HCT116 (cell line): ENCODE results near the gene SMC4. TPM values are rescaled to one million over a fixed set of nuclear protein-coding genes. Genes with fewer than 3 reads are reported as not detected.

ENCODE experiments used
- ATAC-seq: fragments of 200-7000 bp; cut with Tn5 transposase; 2 replicates; pipeline ENCODE4 v1.9.1; 2020; ENCODE audit warnings: mild to moderate bottlenecking, moderate library complexity
- BruUV-seq: library from RNA; stranded (reverse); fragments of 400-500 nt; replicated peaks from 2 replicates; lab custom pipeline; 2021; lab: Mats Ljungman, UMichigan
- CTCF ChIA-PET: fragments of 300-600 bp; sonication (Branson Sonifier 250); formaldehyde crosslinking; loops from one replicate; lab custom pipeline; 2021; ENCODE audit warnings: antibody characterized with exemption; lab: Charles Lee
- POLR2A ChIA-PET: fragments of 300-600, 350-600 bp; sonication (Branson Sonifier 250); formaldehyde crosslinking; loops from one replicate; lab custom pipeline; 2021; ENCODE audit warnings: antibody characterized with exemption; lab: Charles Lee
- RAD21 ChIA-PET, 2 experiments: fragments of 300-600 bp; sonication (Branson Sonifier 250); formaldehyde crosslinking; loops; one replicate each; lab custom pipeline; 2023; ENCODE audit warnings: low total read pairs in 2 of 2; ENCODE audit not compliant: uncharacterized antibody in 2 of 2, unreplicated experiment in 2 of 2, low non-redundant PET in 1 of 2; lab: Charles Lee
- DNase-seq: peaks from one replicate; pipeline ENCODE4 v3.0.0-alpha.2; 2010; ENCODE audit warnings: low read depth, low spot score
- H2AFZ ChIP-seq: fragments of 200-600 bp; shearing (Covaris generic), sonication (generic); 2 replicates; pipeline ENCODE4 v1.6.1; 2017; ENCODE audit warnings: low read depth, mixed run types, mixed read lengths, antibody characterized with exemption, low read length; ENCODE audit not compliant: poor library complexity, severe bottlenecking
- H3K27ac ChIP-seq: 2 replicates; pipeline ENCODE4 v1.5.1; 2012; ENCODE audit warnings: low read depth, low read length
- H3K27me3 ChIP-seq: fragments of 200-600 bp; sonication (generic); 2 replicates; pipeline ENCODE4 v1.6.1; 2016; ENCODE audit warnings: mixed run types, low read length, mixed read lengths; ENCODE audit not compliant: insufficient read depth
- H3K36me3 ChIP-seq, 2 experiments: fragments of 200-500 bp in 1 of 2; fragments of 200-600 bp in 1 of 2; sonication (Bioruptor generic) in 1 of 2; sonication (generic) in 1 of 2; 2 replicates each; pipeline versions ENCODE4 v1.5.1 to v1.6.1; 2014 to 2016; ENCODE audit warnings: low read length in 2 of 2, inconsistent platforms in 1 of 2, mixed read lengths in 1 of 2, mixed run types in 1 of 2; ENCODE audit not compliant: insufficient read depth in 2 of 2, control insufficient read depth in 1 of 2
- H3K4me1 ChIP-seq, 2 experiments: fragments of 200-600 bp in 1 of 2; sonication (generic) in 1 of 2; 2 replicates each; pipeline versions ENCODE4 v1.5.1 to v1.6.1; 2012 to 2017; ENCODE audit warnings: low read length in 2 of 2, inconsistent platforms in 1 of 2, mild to moderate bottlenecking in 1 of 2, mixed read lengths in 1 of 2, mixed run types in 1 of 2, moderate library complexity in 1 of 2; ENCODE audit not compliant: insufficient read depth in 2 of 2, control insufficient read depth in 1 of 2
- H3K4me2 ChIP-seq: fragments of 200-600 bp; sonication (generic); 2 replicates; pipeline ENCODE4 v1.6.1; 2017; ENCODE audit warnings: mixed run types, low read length, mixed read lengths
- H3K4me3 ChIP-seq, 2 experiments: fragments of 200-600 bp in 1 of 2; sonication (generic) in 1 of 2; replicated peaks in 1 of 2; 2 replicates each; pipeline ENCODE4 v1.5.1; 2011 to 2016; ENCODE audit warnings: low read length in 2 of 2, control low read depth in 1 of 2, low read depth in 1 of 2, mild to moderate bottlenecking in 1 of 2, mixed read lengths in 1 of 2, mixed run types in 1 of 2
- H3K79me2 ChIP-seq: fragments of 200-600 bp; sonication (generic); 2 replicates; pipeline ENCODE4 v1.6.1; 2017; ENCODE audit warnings: mild to moderate bottlenecking, mixed run types, low read length, moderate library complexity, mixed read lengths; ENCODE audit not compliant: insufficient read depth
- H3K9ac ChIP-seq: fragments of 200-600 bp; sonication (generic); 2 replicates; pipeline ENCODE4 v1.6.1; 2016; ENCODE audit warnings: low read length, mixed read lengths
- H3K9me2 ChIP-seq: fragments of 200-600 bp; sonication (generic), shearing (Covaris generic); 2 replicates; pipeline ENCODE4 v1.6.1; 2017; ENCODE audit warnings: mixed run types, mild to moderate bottlenecking, moderate library complexity; ENCODE audit not compliant: insufficient read depth
- H3K9me3 ChIP-seq, 2 experiments: fragments of 200-500 bp in 1 of 2; fragments of 200-600 bp in 1 of 2; sonication (Bioruptor generic) in 1 of 2; sonication (generic) in 1 of 2; 2 replicates each; pipeline ENCODE4 v1.6.1; 2014 to 2017; ENCODE audit warnings: low read length in 2 of 2, mixed read lengths in 2 of 2, inconsistent platforms in 1 of 2, low read depth in 1 of 2, mild to moderate bottlenecking in 1 of 2, mixed run types in 1 of 2, moderate library complexity in 1 of 2; ENCODE audit not compliant: control insufficient read depth in 1 of 2, insufficient read depth in 1 of 2
- H4K20me1 ChIP-seq: fragments of 200-600 bp; sonication (generic), shearing (Covaris generic); 2 replicates; pipeline ENCODE4 v1.6.1; 2017; ENCODE audit warnings: mixed run types, mild to moderate bottlenecking, moderate library complexity; ENCODE audit not compliant: insufficient read depth
- EZH2phosphoT487 ChIP-seq: fragments of 200-600 bp; IDR thresholded peaks from 2 replicates; pipeline ENCODE4 v1.6.1; 2018; ENCODE audit warnings: antibody characterized with exemption, borderline replicate concordance
- POLR2AphosphoS5 ChIP-seq: IDR thresholded peaks from 2 replicates; pipeline ENCODE4 v1.6.1; 2011; ENCODE audit warnings: mild to moderate bottlenecking, low read depth, low read length, moderate library complexity
- RAD21 ChIP-seq: IDR thresholded peaks from 2 replicates; pipeline ENCODE4 v1.6.1; 2012; ENCODE audit warnings: low read depth, mild to moderate bottlenecking
- SRF ChIP-seq: IDR thresholded peaks from 2 replicates; pipeline ENCODE4 v1.6.1; 2012; ENCODE audit warnings: low read depth
- TCF7L2 ChIP-seq: IDR thresholded peaks from 2 replicates; pipeline ENCODE4 v1.7.0; 2011; ENCODE audit warnings: borderline replicate concordance, inconsistent platforms; ENCODE audit not compliant: insufficient read depth, insufficient read length; ENCODE audit errors: extremely low read depth
- ZFX ChIP-seq: fragments of 450-650 bp; IDR thresholded peaks from 2 replicates; pipeline ENCODE4 v1.6.1; 2017
- ZNF274 ChIP-seq: fragments of 200-500 bp; sonication (Bioruptor generic); IDR thresholded peaks from 2 replicates; pipeline ENCODE4 v1.6.1; 2014; ENCODE audit warnings: mild to moderate bottlenecking, low read depth, low read length, inconsistent platforms
- intact Hi-C: fragments of 100-400 bp; cut with micrococcal nuclease; formaldehyde crosslinking; loops from 2 replicates; pipeline ENCODE4 v1.10.0; 2022
- total RNA-seq: library from RNA; stranded (reverse); gene quantifications from one replicate; pipeline ENCODE4 v1.2.1, GENCODE V29; 2021; ENCODE audit not compliant: unreplicated experiment
- TF ChIP-seq, protein P1 (sequence below): IDR thresholded peaks from 2 replicates; pipeline ENCODE4 v1.6.1; 2011; ENCODE audit warnings: mild to moderate bottlenecking, low read length, moderate library complexity; ENCODE audit not compliant: insufficient replicate concordance; ENCODE audit errors: extremely low read depth

SMC4 gene
- total RNA-seq, 1 experiment from 2014 or later = 123 TPM

DNA sequence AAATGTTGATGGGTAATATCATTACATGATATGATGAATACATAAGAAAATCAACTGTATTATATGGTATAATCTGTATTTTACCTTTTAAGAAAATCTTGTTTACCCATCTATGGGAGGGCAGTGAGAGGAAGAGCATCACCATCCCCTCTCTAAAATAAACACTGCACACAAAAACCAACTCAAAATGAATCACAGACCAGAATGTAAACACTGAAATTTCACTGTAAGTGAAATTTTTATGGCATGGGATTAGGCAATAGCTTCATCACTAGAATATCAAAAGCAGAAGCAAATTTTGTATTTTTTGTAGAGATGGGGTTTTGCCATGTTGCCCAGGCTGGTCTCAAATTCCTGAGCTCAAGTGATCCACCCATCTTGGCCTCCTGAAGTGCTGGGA lies 26.7 kb upstream of the SMC4 start:
- TF ChIP-seq SRF = no peak
- TF ChIP-seq EZH2phosphoT487 = no peak
- TF ChIP-seq, protein P1, sequence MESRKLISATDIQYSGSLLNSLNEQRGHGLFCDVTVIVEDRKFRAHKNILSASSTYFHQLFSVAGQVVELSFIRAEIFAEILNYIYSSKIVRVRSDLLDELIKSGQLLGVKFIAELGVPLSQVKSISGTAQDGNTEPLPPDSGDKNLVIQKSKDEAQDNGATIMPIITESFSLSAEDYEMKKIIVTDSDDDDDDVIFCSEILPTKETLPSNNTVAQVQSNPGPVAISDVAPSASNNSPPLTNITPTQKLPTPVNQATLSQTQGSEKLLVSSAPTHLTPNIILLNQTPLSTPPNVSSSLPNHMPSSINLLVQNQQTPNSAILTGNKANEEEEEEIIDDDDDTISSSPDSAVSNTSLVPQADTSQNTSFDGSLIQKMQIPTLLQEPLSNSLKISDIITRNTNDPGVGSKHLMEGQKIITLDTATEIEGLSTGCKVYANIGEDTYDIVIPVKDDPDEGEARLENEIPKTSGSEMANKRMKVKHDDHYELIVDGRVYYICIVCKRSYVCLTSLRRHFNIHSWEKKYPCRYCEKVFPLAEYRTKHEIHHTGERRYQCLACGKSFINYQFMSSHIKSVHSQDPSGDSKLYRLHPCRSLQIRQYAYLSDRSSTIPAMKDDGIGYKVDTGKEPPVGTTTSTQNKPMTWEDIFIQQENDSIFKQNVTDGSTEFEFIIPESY = no peak
- TF ChIP-seq ZFX = no peak
- Histone ChIP-seq H3K79me2 (no peaks in the 10 kb centered on the region; the same call in 1 of the 2 replicates), H3K36me3 (peaks cover 0 to 2% of the 10 kb centered on the region in 2 experiments; a peak in 1 of 4 replicates), H3K9me3 (no peaks in the 10 kb centered on the region), H3K9ac (no peak overlapping the region), H3K9me2 (no peaks in the 10 kb centered on the region), H2AFZ (no peak overlapping the region), H3K27ac (no peak overlapping the region), H3K4me1 (no peaks in the 10 kb centered on the region), H3K4me2 (no peak overlapping the region), H4K20me1 (no peaks in the 10 kb centered on the region), H3K4me3 (no peak overlapping the region), H3K27me3 (no peaks in the 10 kb centered on the region)
- intact Hi-C loops = no loop called here
- DNase-seq (no peak), ATAC-seq (no peak)
- POLR2A ChIA-PET = no interaction called here
- RAD21 ChIA-PET = no interaction called here
- CTCF ChIA-PET = no interaction called here
- BruUV-seq = no TSS peak

DNA sequence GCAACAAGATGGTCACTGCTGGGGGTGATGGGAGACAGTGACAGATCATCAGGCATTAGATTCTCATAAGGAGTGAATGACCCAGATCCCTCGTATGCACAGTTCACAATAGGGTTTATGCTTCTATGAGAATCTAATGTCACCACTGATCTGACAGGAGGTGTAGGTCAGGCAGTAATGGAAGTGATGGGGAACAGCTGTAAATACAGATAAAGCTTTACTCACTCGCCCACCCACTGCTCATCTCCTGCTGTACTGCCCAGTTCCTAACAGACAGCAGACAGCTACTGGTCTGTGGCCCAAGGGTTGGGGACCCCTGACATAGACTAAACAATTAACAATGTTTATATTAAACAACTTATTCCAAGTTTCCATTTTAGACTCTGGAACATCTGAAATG lies 25.8 kb upstream of the SMC4 start:
- ChIA-PET CTCF (no interaction called here), RAD21 (no interaction called here), POLR2A (no interaction called here)
- H4K20me1 ChIP-seq = no peaks in the 10 kb centered on the region
- H3K79me2 ChIP-seq = no peaks in the 10 kb centered on the region
- no peaks in the 10 kb centered on the region for H3K27me3 ChIP-seq
- H3K4me1 ChIP-seq = no peaks in the 10 kb centered on the region; a peak in 1 of 4 replicates
- H3K36me3 ChIP-seq = peaks cover 0 to 2% of the 10 kb centered on the region in 2 experiments; a peak in 1 of 4 replicates
- no peaks in the 10 kb centered on the region for H3K9me3 ChIP-seq
- DNase-seq (no peak), ATAC-seq (no peak)
- H3K9me2 ChIP-seq = 0 out of 2 replicates have a peak, but pooled peaks cover 4% of the 10 kb centered on the region
- H3K4me2 ChIP-seq = no peak overlapping the region
- no peak overlapping the region for H3K4me3 ChIP-seq
- H3K9ac ChIP-seq = no peak overlapping the region
- no peak overlapping the region for H3K27ac ChIP-seq
- H2AFZ ChIP-seq = no peak overlapping the region
- BruUV-seq = no TSS peak
- intact Hi-C loops = no loop called here
- no peak for TF ChIP-seq RAD21
- no peak for TF ChIP-seq TCF7L2
- no peak for TF ChIP-seq ZNF274
- no peak for TF ChIP-seq POLR2AphosphoS5
- TF ChIP-seq, protein P1 = no peak
- no peak for TF ChIP-seq EZH2phosphoT487
- TF ChIP-seq, all 23 proteins: peak for 0
